ENCODE data around the gene METTL24. TPM values are rescaled to one million over a fixed set of nuclear protein-coding genes. Genes with fewer than 3 reads are reported as not detected.
"Not testable (repeated sequence)": the region's sequence is repeated elsewhere in the genome, so short reads cannot be mapped to it uniquely, and the experiment has no call there.

METTL24 gene
- total RNA-seq, 1 donor from 2014 or later, result 1.1 TPM

- intact Hi-C loops (cut with DNase I), result no loop called here
- ATAC-seq, result no peak
Observed at GRCh38 chr6:110322151-110322873, 35.8 kb downstream of the METTL24 start.

GRCh38 chr6:110320307-110320706 is 37.8 kb downstream of the METTL24 start:
- ATAC-seq (no peak), DNase-seq (ENCODE audit: missing footprints) (no peak)
- intact Hi-C loops (cut with DNase I), result no loop called here

More at GRCh38 chr6:110322151-110322873, 35.8 kb downstream of the METTL24 start:
- DNase-seq (ENCODE audit: missing footprints), result no peak

GRCh38 chr6:110319843-110320242 is 38.3 kb downstream of the METTL24 start:
- DNase-seq (ENCODE audit: missing footprints), result no peak
- no peak for ATAC-seq
- intact Hi-C loops (cut with DNase I), result no loop called here

- DNase-seq (ENCODE audit: missing footprints), result no peak
- intact Hi-C loops (cut with DNase I), result no loop called here
- ATAC-seq, result no peak
Observed at GRCh38 chr6:110319381-110319780, 38.8 kb downstream of the METTL24 start.

GRCh38 chr6:110318971-110319370 is 39.2 kb downstream of the METTL24 start:
- intact Hi-C loops (cut with DNase I), result no loop called here
- ATAC-seq, result no peak
- no peak for DNase-seq (ENCODE audit: missing footprints)

DNA sequence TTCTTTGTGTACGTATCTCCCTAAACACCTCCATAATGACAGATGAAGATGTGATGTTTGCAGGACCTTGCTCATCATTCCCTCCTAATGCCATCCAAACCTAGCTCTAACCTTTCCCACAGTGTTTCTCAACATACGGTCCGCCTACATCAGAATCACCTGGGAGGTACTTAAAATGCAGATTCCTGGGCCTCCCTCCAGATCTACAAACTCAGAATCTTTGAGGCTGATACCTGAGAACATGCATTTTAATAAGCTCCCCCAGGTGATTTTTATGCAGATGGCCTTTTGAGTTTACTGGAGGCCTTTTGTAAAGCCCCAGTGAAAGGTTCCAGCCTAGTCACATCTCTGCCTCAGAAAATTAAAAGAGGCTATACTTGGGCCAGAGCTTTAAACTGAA is 40.5 kb downstream of the METTL24 start:
- ATAC-seq (no peak), DNase-seq (ENCODE audit: missing footprints) (no peak)
- intact Hi-C loops (cut with DNase I), result no loop called here

DNA sequence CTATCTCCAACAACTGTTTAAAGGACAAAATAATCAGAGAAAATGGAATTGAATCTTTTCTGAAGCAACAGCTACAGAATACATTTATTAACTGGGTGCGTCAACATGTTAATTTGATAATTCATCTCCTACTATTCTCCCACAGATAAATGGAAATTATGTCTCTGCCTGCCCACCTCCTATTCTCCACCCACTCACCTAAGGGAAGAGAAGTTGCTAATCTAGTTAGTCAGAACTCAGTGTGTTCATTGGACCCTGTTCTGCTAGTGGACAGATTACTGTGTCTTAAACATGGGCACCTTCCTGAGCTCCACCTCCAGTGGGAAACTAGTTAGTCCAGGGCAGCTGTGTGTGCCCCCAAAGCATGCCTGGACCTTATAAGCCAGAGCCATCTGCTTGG is 41.0 kb downstream of the METTL24 start:
- DNase-seq (ENCODE audit: missing footprints) (no peak), ATAC-seq (no peak)
- intact Hi-C loops (cut with DNase I), result no loop called here

GRCh38 chr6:110315869-110316398 is 42.2 kb downstream of the METTL24 start:
- ATAC-seq, result no peak
- no peak for DNase-seq (ENCODE audit: missing footprints)
- intact Hi-C loops (cut with DNase I), result no loop called here

- intact Hi-C loops (cut with DNase I), result no loop called here
Observed at GRCh38 chr6:110315207-110315868, 42.8 kb downstream of the METTL24 start.

DNA sequence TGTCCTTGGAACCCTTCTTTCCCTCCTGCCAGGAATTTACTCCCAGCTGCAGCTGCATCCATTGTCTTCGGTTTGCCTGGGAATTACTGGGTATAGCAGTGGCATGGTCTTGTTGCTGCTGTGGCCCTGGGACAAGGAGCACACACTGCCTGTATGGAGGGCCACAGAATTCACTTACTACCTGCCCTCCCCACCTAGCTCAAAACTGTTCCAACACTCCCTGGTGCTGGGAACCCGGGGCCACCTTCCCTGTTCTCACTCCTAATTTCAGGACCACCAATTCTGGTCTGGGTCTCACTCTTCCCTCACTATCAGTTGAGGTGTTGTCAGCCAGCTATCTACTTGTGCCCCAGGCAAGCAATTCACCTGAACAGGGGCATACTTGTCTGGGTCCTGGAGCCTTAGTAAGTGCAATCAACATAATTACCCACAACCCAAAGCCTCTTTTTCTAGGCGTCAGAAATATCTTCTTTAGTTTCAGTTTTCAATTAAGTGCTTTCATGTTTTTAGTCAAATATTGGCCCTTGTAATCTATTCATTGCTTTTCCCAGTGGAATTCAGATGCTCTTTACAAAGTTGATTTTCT is 47.2 kb downstream of the METTL24 start:
- intact Hi-C loops (cut with DNase I), result no loop called here
- no peak for ATAC-seq
- no peak for DNase-seq (ENCODE audit: missing footprints)

More at GRCh38 chr6:110315207-110315868, 42.8 kb downstream of the METTL24 start:
- no peak for ATAC-seq
- no peak for DNase-seq (ENCODE audit: missing footprints)

DNA sequence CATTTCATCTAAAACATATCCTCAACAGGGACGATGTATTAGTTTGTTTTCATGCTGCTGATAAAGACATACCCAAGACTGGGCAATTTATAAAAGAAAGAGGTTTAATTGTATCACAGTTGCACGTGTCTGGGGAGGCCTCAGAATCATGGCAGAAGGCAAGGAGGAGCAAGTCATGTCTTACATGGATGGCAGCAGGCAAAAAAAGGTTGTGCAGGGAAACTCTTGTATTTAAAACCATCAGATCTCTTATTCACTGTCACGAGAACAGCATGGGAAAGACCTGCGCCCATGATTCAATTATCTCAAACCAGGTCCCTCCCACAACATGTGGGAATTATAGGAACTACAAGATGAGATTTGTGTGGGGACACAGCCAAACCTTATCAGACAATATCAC is 48.7 kb downstream of the METTL24 start:
- DNase-seq (ENCODE audit: missing footprints), result not testable (repeated sequence)

DNA sequence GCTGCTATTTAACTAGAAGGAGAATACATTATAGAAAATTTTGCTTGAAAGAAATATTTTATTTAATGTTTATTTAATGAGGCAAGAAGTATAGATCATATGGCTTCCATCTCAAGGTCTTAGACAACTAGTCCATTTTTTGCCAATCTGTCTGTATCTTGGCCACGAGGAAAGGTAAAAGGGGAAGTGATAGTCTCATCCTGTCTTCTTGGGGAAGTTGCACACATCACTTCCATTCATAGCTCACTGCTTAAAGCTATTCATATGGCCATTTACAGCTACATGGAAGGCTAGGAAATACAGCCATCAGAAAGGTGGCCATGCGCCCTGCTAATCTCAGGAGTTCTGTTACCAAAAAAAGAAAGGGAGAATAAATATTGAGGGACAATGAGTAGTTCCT is 50.8 kb downstream of the METTL24 start:
- ATAC-seq (no peak), DNase-seq (ENCODE audit: missing footprints) (no peak)
- intact Hi-C loops (cut with DNase I), result no loop called here

More for the DNA sequence above, 48.7 kb downstream of the METTL24 start:
- ATAC-seq; intact Hi-C loops (cut with DNase I): not testable (repeated sequence)

DNA sequence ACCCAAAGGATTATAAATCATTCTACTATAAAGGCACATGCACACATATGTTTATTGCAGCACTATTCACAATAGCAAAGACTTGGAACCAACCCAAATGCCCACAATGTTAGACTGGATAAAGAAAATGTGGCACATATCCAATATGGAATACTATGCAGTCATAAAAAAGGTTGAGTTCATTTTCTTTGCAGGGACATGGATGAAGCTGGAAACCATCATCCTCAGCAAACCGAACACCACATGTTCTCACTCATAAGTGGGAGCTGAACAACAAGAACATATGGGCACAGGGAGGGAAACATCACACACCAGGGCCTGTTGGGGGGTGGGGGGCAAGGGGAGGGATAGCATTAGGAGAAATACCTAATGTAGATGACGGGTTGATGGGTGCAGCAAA is 52.3 kb downstream of the METTL24 start:
- DNase-seq (ENCODE audit: missing footprints); ATAC-seq; intact Hi-C loops (cut with DNase I): not testable (repeated sequence)

DNA sequence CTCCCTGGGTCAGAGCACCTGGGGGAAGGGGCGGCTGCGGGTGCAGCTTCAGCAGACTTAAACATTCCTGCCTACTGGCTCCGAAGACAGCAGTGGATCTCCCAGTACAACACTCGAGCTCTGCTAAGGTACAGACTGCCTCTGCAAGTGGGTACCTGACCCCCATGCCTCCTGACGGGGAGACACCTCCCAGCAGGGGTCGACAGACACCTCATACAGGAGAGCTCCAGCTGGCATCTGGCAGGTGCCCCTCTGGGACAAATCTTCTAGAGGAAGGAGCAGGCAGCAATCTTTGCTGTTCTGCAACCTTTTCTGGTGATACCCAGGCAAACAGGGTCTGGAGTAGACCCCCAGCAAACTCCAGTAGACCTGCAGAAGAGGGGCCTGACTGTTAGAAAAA is 54.5 kb downstream of the METTL24 start:
- ATAC-seq; intact Hi-C loops (cut with DNase I); DNase-seq (ENCODE audit: missing footprints): not testable (repeated sequence)

GRCh38 chr6:110298916-110299315 is 59.2 kb downstream of the METTL24 start:
- intact Hi-C loops (cut with DNase I), result no loop called here
- no peak for ATAC-seq
- no peak for DNase-seq (ENCODE audit: missing footprints)

- DNase-seq (ENCODE audit: missing footprints) (no peak), ATAC-seq (no peak)
Observed at GRCh38 chr6:110298411-110298810, 59.7 kb downstream of the METTL24 start.

GRCh38 chr6:110296241-110297025 is 61.7 kb downstream of the METTL24 start:
- DNase-seq (ENCODE audit: missing footprints) (no peak), ATAC-seq (no peak)
- intact Hi-C loops (cut with DNase I), result no loop called here

More at GRCh38 chr6:110298411-110298810, 59.7 kb downstream of the METTL24 start:
- intact Hi-C loops (cut with DNase I), result no loop called here

- intact Hi-C loops (cut with DNase I), result no loop called here
- DNase-seq (ENCODE audit: missing footprints) (no peak), ATAC-seq (no peak)
Observed at GRCh38 chr6:110295451-110296165, 62.5 kb downstream of the METTL24 start.
